ENCODE results near the gene BTNL8. TPM values are rescaled to one million over a fixed set of nuclear protein-coding genes. Genes with fewer than 3 reads are reported as not detected.

The BTNL8 gene
- total RNA-seq (2022; extraction: Qiagen RNA extraction): not detected in 5 replicates

GRCh38 chr5:180898621-180899246 lies at the start of gene BTNL8:
TSS of gene BTNL8 (plus strand) at chr5:180899159. CDS start at chr5:180899311, 152 bp downstream.

GRCh38 chr5:180860887-180861822 lies 37.8 kb upstream of the BTNL8 start, which contains the start of gene ZFP62:
TSS of gene ZFP62 (minus strand) at chr5:180861276. CDS start at chr5:180861219, 57 bp downstream.

GRCh38 chr5:180988592-180988991 lies 89.6 kb downstream of the BTNL8 start, which contains the start of gene BTNL3:
TSS of gene BTNL3 (plus strand) at chr5:180988846. CDS start at chr5:180989029, 183 bp downstream.

Other genes with a start within 250 kb of the BTNL8 start
- 3.6 to 4.4 TPM (median 4.0 TPM) in 5 replicates for gene FLT4, start 249.6 kb upstream of the BTNL8 start, total RNA-seq (2022; extraction: Qiagen RNA extraction)
- not detected in 5 replicates for gene OR2Y1, start 159.1 kb upstream of the BTNL8 start, total RNA-seq (2022; extraction: Qiagen RNA extraction)
- 80.0 to 87.7 TPM (median 83.4 TPM) in 5 replicates for gene MGAT1, start 96.4 kb upstream of the BTNL8 start, total RNA-seq (2022; extraction: Qiagen RNA extraction)
- gene ZFP62, start 37.9 kb upstream of the BTNL8 start, total RNA-seq (2022; extraction: Qiagen RNA extraction): 7.8 to 9.5 TPM (median 9.3 TPM) in 5 replicates
- gene BTNL3, start 89.7 kb downstream of the BTNL8 start, total RNA-seq (2022; extraction: Qiagen RNA extraction): not detected in 5 replicates
- gene BTNL9, start 141.1 kb downstream of the BTNL8 start, total RNA-seq (2022; extraction: Qiagen RNA extraction): 0.74 to 1.1 TPM (median 0.77 TPM) in 5 replicates
- gene OR2V1, start 232.0 kb downstream of the BTNL8 start, total RNA-seq (2022; extraction: Qiagen RNA extraction): not detected in 5 replicates
- gene OR2V2, start 248.4 kb downstream of the BTNL8 start, total RNA-seq (2022; extraction: Qiagen RNA extraction): not detected in 5 replicates